Suprapubic skin (tissue), 4 donors: ENCODE measurements around the gene NDP. TPM values are rescaled to one million over a fixed set of nuclear protein-coding genes. Genes with fewer than 3 reads are reported as not detected.

Experiments used
- DNase-seq, 2 donors: peaks; one replicate each; pipeline ENCODE4 v3.0.0-alpha.2; 2019; ENCODE audit warnings: low spot score in 2 of 2
- H3K27ac ChIP-seq: fragments of 200-600 bp; sonication (generic); one replicate; pipeline ENCODE4 v1.5.1; 2019
- H3K27me3 ChIP-seq: fragments of 200-600 bp; sonication (generic); one replicate; pipeline ENCODE4 v1.5.1; 2019
- H3K36me3 ChIP-seq: fragments of 200-600 bp; sonication (generic); one replicate; pipeline ENCODE4 v1.5.1; 2019
- H3K4me1 ChIP-seq: fragments of 200-600 bp; sonication (generic); one replicate; pipeline ENCODE4 v1.5.1; 2019
- H3K4me3 ChIP-seq: fragments of 200-600 bp; sonication (generic); one replicate; pipeline ENCODE4 v1.5.1; 2019; ENCODE audit warnings: mild to moderate bottlenecking
- H3K9me3 ChIP-seq: fragments of 200-600 bp; sonication (generic); one replicate; pipeline ENCODE4 v1.5.1; 2019
- CTCF ChIP-seq, 2 donors: fragments of 200-600 bp in 1 of 2; fragments of 450-650 bp in 1 of 2; sonication (generic) in 1 of 2; IDR thresholded peaks; one replicate each; pipeline ENCODE4 v1.5.1; 2016 to 2019; ENCODE audit warnings: antibody characterized with exemption in 2 of 2, mild to moderate bottlenecking in 1 of 2, moderate library complexity in 1 of 2
- EP300 ChIP-seq: sonication (generic); formaldehyde crosslinking; IDR thresholded peaks from one replicate; pipeline ENCODE4 v1.6.1; 2017; ENCODE audit warnings: antibody characterized with exemption
- POLR2A ChIP-seq, 2 donors: fragments of 450-650 bp; IDR thresholded peaks; one replicate each; pipeline ENCODE4 v1.6.1; 2017; ENCODE audit warnings: antibody characterized with exemption in 2 of 2, mild to moderate bottlenecking in 2 of 2, moderate library complexity in 2 of 2
- POLR2AphosphoS5 ChIP-seq, 3 donors: sonication (generic); formaldehyde crosslinking; IDR thresholded peaks; one replicate each; pipeline ENCODE4 v1.6.1; 2017; ENCODE audit warnings: antibody characterized with exemption in 3 of 3
- WGBS: methylation state at CpG from one replicate; pipeline ENCODE4 v1.1.5; 2018; 5-methylcytosine and 5-hydroxymethylcytosine counted together
- total RNA-seq, 4 donors: library from RNA; depleted of rRNA; stranded (reverse); fragments of >200 nt; gene quantifications; one replicate each; pipeline ENCODE4 v1.1.0, GENCODE V29; 2016

NDP gene
- total RNA-seq, 4 donors from 2014 or later = 0.36 to 0.64 TPM; not detected in 2

- no peak for DNase-seq
- Histone ChIP-seq H3K4me3 (no peak overlapping the region), H3K27me3 (no peaks in the 10 kb centered on the region), H3K36me3 (no peaks in the 10 kb centered on the region), H3K9me3 (no peaks in the 10 kb centered on the region), H3K4me1 (peaks cover 10% of the 10 kb centered on the region), H3K27ac (no peak overlapping the region)
- TF ChIP-seq POLR2AphosphoS5 (IDR thresholded peaks at IDR 0.05) = no peak
- TF ChIP-seq EP300 = no peak
- no peak for TF ChIP-seq POLR2A (IDR thresholded peaks at IDR 0.05)
- no peak for TF ChIP-seq CTCF (IDR thresholded peaks at IDR 0.05)
Observed at GRCh38 chrX:43976205-43976604, 3.0 kb upstream of the NDP start.

- no peak overlapping the region for H3K27ac ChIP-seq
- H3K9me3 ChIP-seq = no peaks in the 10 kb centered on the region
- H3K36me3 ChIP-seq = no peaks in the 10 kb centered on the region
- no peaks in the 10 kb centered on the region for H3K27me3 ChIP-seq
- TF ChIP-seq CTCF (IDR thresholded peaks at IDR 0.05) (no peak), EP300 (no peak), POLR2A (IDR thresholded peaks at IDR 0.05) (no peak), POLR2AphosphoS5 (IDR thresholded peaks at IDR 0.05) (no peak)
- no peak for DNase-seq
- 72% methylated on average over 5 of the region's 5 CpGs for WGBS
- no peak overlapping the region for H3K4me3 ChIP-seq
- H3K4me1 ChIP-seq = peaks cover 10% of the 10 kb centered on the region
Observed at GRCh38 chrX:43975796-43976195, 2.6 kb upstream of the NDP start.

GRCh38 chrX:43974741-43975465, 1.7 kb upstream of the NDP start:
- Histone ChIP-seq H3K36me3 (no peaks in the 10 kb centered on the region), H3K4me3 (no peak overlapping the region), H3K9me3 (no peaks in the 10 kb centered on the region), H3K27ac (no peak overlapping the region), H3K27me3 (no peaks in the 10 kb centered on the region), H3K4me1 (peaks cover 10% of the 10 kb centered on the region)
- TF ChIP-seq CTCF (IDR thresholded peaks at IDR 0.05) = no peak
- TF ChIP-seq POLR2A (IDR thresholded peaks at IDR 0.05) = no peak
- TF ChIP-seq EP300 = no peak
- no peak for TF ChIP-seq POLR2AphosphoS5 (IDR thresholded peaks at IDR 0.05)
- no peak for DNase-seq
- 86% methylated on average over 6 of the region's 6 CpGs for WGBS

GRCh38 chrX:43974100-43974475, 898 bp upstream of the NDP start:
- TF ChIP-seq EP300 (no peak), CTCF (IDR thresholded peaks at IDR 0.05) (no peak), POLR2A (IDR thresholded peaks at IDR 0.05) (no peak), POLR2AphosphoS5 (IDR thresholded peaks at IDR 0.05) (no peak)
- Histone ChIP-seq H3K4me1 (peaks cover 10% of the 10 kb centered on the region), H3K4me3 (no peak overlapping the region), H3K9me3 (no peaks in the 10 kb centered on the region), H3K27me3 (no peaks in the 10 kb centered on the region), H3K27ac (no peak overlapping the region), H3K36me3 (no peaks in the 10 kb centered on the region)
- 47% methylated on average over 2 of the region's 2 CpGs for WGBS
- no peak for DNase-seq

- Histone ChIP-seq H3K36me3 (no peaks in the 10 kb centered on the region), H3K4me1 (peaks cover 10% of the 10 kb centered on the region), H3K4me3 (peak overlapping the region; percentile 41), H3K9me3 (no peaks in the 10 kb centered on the region), H3K27me3 (no peaks in the 10 kb centered on the region), H3K27ac (no peak overlapping the region)
- no peak for DNase-seq
- 54% methylated on average over 19 of the region's 19 CpGs for WGBS
- TF ChIP-seq EP300 (no peak), POLR2AphosphoS5 (IDR thresholded peaks at IDR 0.05) (no peak), POLR2A (IDR thresholded peaks at IDR 0.05) (no peak), CTCF (IDR thresholded peaks at IDR 0.05) (no peak)
Observed at GRCh38 chrX:43971966-43972961, 926 bp downstream of the NDP start.
